ENCODE measurements around the gene UMODL1. TPM values are rescaled to one million over a fixed set of nuclear protein-coding genes. Genes with fewer than 3 reads are reported as not detected.

Gene UMODL1
- total and polyA plus RNA-seq, 2 of the 13 experiments (the other 11 are each of a cell fraction or from before 2014, with no cell fraction given): not detected

DNA sequence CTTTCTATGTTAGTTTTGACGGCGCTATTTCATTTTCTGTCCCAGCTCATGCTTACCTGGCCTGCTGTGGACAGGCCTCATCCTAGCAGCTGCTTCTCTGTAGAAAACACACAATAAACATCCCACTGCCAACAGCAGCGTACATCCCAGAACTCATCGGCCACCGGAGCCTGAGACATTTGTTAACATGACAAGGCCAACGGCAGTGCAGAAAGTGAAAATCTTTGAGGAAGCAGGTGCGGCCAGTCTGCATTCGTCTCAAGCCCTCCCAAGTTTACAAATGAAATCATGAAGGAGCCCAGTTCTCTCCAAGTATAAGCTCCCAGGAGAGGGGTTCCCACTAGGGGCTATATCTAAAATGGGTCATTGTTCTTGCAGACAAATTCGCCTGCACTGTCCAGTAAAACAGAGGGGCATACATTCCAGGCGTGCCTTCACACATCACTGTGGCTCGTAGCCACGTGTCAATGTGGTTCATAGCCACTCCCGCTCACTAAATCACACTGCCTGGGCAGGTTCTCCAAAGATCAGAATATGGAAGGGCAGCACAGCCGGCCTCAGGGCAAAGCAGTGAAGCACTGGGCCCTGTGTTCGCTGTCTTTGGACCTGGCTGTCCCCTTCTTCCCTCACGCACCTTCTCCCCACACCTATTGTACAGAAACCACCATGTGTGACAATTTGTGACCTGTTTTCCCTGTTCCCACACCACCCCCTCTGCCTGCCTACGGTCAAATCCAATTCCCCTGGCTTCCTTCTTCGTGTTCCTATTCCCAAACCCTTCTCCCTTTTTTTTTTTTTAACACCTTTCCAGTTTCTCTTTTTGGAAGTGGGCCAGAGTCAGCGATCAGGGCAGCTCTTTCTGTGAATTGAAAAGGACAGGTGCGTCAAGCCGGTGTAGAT, 120.8 kb downstream of the UMODL1 start:
- Histone ChIP-seq H4K20me1 (ENCODE audit: insufficient read depth, low read length) (no peaks in the 10 kb centered on the region), H3K27me3 (ENCODE audit: control insufficient read depth in 1 of 2, insufficient read depth in 2 of 2, low read length in 2 of 2) (peaks cover 3 to 30% of the 10 kb centered on the region in 2 experiments; a peak in 4 of 5 replicates), H3K79me2 (ENCODE audit: insufficient read depth, low read length) (no peaks in the 10 kb centered on the region), H3K36me3 (replicated peaks in 1 of 2; ENCODE audit: control insufficient read depth in 1 of 2, insufficient read depth in 2 of 2, low read length in 2 of 2) (no peaks in the 10 kb centered on the region), H3K4me2 (ENCODE audit: low read depth, low read length) (no peak overlapping the region), H2AFZ (ENCODE audit: low read length) (no peak overlapping the region), H3K9me3 (ENCODE audit: low read length) (no peaks in the 10 kb centered on the region), H3K4me1 (ENCODE audit: insufficient read depth, low read length) (no peaks in the 10 kb centered on the region), H3K27ac (ENCODE audit: extremely low read length, insufficient read depth, low read length) (no peak overlapping the region), H3K4me3 (replicated peaks in 1 of 3; ENCODE audit: insufficient read depth in 1 of 3, low read depth in 2 of 3, low read length in 3 of 3) (no peak overlapping the region), H3K9ac (ENCODE audit: insufficient read depth, low read depth, low read length) (no peak overlapping the region)
- ChIA-PET POLR2A (no interaction called here), CTCF (ENCODE audit: low intra/inter-chr PET ratio, low total read pairs) (no interaction called here)
- BruUV-seq (replicated peaks): no TSS peak
- intact Hi-C loops (cut with micrococcal nuclease; ENCODE audit: unreplicated experiment) (no loop called here), in situ Hi-C loops (cut with HindIII; ENCODE audit: extremely low pct_ligation_motif_present, low pct_unique_long_range_greater_than_20kb) (no loop called here)
- DNase-seq (ENCODE audit: low spot score): no peak
- 32% methylated on average over 16 of the region's 21 CpGs for WGBS (ENCODE audit: low lambda C conversion rate)
- TF ChIP-seq, protein P1, sequence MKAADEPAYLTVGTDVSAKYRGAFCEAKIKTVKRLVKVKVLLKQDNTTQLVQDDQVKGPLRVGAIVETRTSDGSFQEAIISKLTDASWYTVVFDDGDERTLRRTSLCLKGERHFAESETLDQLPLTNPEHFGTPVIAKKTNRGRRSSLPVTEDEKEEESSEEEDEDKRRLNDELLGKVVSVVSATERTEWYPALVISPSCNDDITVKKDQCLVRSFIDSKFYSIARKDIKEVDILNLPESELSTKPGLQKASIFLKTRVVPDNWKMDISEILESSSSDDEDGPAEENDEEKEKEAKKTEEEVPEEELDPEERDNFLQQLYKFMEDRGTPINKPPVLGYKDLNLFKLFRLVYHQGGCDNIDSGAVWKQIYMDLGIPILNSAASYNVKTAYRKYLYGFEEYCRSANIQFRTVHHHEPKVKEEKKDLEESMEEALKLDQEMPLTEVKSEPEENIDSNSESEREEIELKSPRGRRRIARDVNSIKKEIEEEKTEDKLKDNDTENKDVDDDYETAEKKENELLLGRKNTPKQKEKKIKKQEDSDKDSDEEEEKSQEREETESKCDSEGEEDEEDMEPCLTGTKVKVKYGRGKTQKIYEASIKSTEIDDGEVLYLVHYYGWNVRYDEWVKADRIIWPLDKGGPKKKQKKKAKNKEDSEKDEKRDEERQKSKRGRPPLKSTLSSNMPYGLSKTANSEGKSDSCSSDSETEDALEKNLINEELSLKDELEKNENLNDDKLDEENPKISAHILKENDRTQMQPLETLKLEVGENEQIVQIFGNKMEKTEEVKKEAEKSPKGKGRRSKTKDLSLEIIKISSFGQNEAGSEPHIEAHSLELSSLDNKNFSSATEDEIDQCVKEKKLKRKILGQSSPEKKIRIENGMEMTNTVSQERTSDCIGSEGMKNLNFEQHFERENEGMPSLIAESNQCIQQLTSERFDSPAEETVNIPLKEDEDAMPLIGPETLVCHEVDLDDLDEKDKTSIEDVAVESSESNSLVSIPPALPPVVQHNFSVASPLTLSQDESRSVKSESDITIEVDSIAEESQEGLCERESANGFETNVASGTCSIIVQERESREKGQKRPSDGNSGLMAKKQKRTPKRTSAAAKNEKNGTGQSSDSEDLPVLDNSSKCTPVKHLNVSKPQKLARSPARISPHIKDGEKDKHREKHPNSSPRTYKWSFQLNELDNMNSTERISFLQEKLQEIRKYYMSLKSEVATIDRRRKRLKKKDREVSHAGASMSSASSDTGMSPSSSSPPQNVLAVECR (CRISPR knock-in tag; IDR thresholded peaks at IDR 0.05; ENCODE audit: borderline replicate concordance): no peak
- no peak for TF ChIP-seq TGIF2 (CRISPR knock-in tag; IDR thresholded peaks at IDR 0.05)
- TF ChIP-seq SPEN (CRISPR knock-in tag; IDR thresholded peaks at IDR 0.05; ENCODE audit: low read depth): no peak
- TF ChIP-seq, protein P2, sequence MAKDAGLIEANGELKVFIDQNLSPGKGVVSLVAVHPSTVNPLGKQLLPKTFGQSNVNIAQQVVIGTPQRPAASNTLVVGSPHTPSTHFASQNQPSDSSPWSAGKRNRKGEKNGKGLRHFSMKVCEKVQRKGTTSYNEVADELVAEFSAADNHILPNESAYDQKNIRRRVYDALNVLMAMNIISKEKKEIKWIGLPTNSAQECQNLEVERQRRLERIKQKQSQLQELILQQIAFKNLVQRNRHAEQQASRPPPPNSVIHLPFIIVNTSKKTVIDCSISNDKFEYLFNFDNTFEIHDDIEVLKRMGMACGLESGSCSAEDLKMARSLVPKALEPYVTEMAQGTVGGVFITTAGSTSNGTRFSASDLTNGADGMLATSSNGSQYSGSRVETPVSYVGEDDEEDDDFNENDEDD (CRISPR knock-in tag; IDR thresholded peaks at IDR 0.05; ENCODE audit: borderline replicate concordance): no peak
- no peak for TF ChIP-seq MED1 (CRISPR knock-in tag; IDR thresholded peaks at IDR 0.05)
- TF ChIP-seq, protein P3, sequence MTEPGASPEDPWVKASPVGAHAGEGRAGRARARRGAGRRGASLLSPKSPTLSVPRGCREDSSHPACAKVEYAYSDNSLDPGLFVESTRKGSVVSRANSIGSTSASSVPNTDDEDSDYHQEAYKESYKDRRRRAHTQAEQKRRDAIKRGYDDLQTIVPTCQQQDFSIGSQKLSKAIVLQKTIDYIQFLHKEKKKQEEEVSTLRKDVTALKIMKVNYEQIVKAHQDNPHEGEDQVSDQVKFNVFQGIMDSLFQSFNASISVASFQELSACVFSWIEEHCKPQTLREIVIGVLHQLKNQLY (CRISPR knock-in tag; IDR thresholded peaks at IDR 0.05): no peak
- no peak for TF ChIP-seq ZNF354B (CRISPR knock-in tag; IDR thresholded peaks at IDR 0.05)
- no peak for TF ChIP-seq KMT2B (CRISPR knock-in tag; IDR thresholded peaks at IDR 0.05)
- no peak for TF ChIP-seq GPN1 (CRISPR knock-in tag; IDR thresholded peaks at IDR 0.05; ENCODE audit: borderline replicate concordance)
- TF ChIP-seq ZNF160 (CRISPR knock-in tag; IDR thresholded peaks at IDR 0.05): no peak
- TF ChIP-seq NAIF1 (CRISPR knock-in tag; IDR thresholded peaks at IDR 0.05; ENCODE audit: borderline replicate concordance): no peak
- no peak for TF ChIP-seq XRCC5 (optimal IDR thresholded peaks at IDR 0.05; ENCODE audit: low read length)
- TF ChIP-seq TCF7L2 (IDR thresholded peaks at IDR 0.05; ENCODE audit: low read depth, low read length): no peak
- no peak for TF ChIP-seq GZF1 (CRISPR knock-in tag; IDR thresholded peaks at IDR 0.05)
- TF ChIP-seq, protein P4, sequence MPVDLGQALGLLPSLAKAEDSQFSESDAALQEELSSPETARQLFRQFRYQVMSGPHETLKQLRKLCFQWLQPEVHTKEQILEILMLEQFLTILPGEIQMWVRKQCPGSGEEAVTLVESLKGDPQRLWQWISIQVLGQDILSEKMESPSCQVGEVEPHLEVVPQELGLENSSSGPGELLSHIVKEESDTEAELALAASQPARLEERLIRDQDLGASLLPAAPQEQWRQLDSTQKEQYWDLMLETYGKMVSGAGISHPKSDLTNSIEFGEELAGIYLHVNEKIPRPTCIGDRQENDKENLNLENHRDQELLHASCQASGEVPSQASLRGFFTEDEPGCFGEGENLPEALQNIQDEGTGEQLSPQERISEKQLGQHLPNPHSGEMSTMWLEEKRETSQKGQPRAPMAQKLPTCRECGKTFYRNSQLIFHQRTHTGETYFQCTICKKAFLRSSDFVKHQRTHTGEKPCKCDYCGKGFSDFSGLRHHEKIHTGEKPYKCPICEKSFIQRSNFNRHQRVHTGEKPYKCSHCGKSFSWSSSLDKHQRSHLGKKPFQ (CRISPR knock-in tag; IDR thresholded peaks at IDR 0.05; ENCODE audit: insufficient replicate concordance): no peak
- TF ChIP-seq ZNF678 (CRISPR knock-in tag; IDR thresholded peaks at IDR 0.05): no peak
- TF ChIP-seq ZNF468 (CRISPR knock-in tag; IDR thresholded peaks at IDR 0.05): no peak
- no peak for TF ChIP-seq MAFG (CRISPR knock-in tag; IDR thresholded peaks at IDR 0.05)
- ATAC-seq: no peak
- no peak for FAIRE-seq
